Stimulated activated CD4-positive, alpha-beta T cell treated with anti-CD3 and anti-CD28 coated beads, TNF-alpha, amount 100 ng/mL, for 4 hours (primary cell): Measurements from ENCODE around the gene DAGLA.

Experiments
- DNase-seq, 3 experiments: peaks; one replicate each; pipeline ENCODE4 v3.0.0-alpha.2; 2020; ENCODE audit warnings: low read depth in 3 of 3

DAGLA gene

GRCh38 chr11:61709572-61709971 is 29.4 kb downstream of the DAGLA start:
- DNase-seq = no peak

GRCh38 chr11:61710019-61710418 is 29.8 kb downstream of the DAGLA start:
- DNase-seq = no peak

GRCh38 chr11:61711037-61711436 is 30.8 kb downstream of the DAGLA start:
- no peak for DNase-seq

GRCh38 chr11:61711498-61711897 is 31.3 kb downstream of the DAGLA start:
- no peak for DNase-seq

GRCh38 chr11:61712314-61712713 is 32.1 kb downstream of the DAGLA start:
- DNase-seq = no peak

GRCh38 chr11:61712846-61713245 is 32.7 kb downstream of the DAGLA start:
- no peak for DNase-seq

- no peak for DNase-seq
These were observed 33.3 kb downstream of the DAGLA start for GRCh38 chr11:61713464-61713863.

GRCh38 chr11:61713906-61714305 is 33.7 kb downstream of the DAGLA start:
- DNase-seq = no peak

GRCh38 chr11:61714316-61714715 is 34.1 kb downstream of the DAGLA start:
- DNase-seq = no peak

GRCh38 chr11:61714916-61715315 is 34.7 kb downstream of the DAGLA start:
- DNase-seq = no peak

GRCh38 chr11:61715867-61716266 is 35.7 kb downstream of the DAGLA start:
- DNase-seq = no peak

- no peak for DNase-seq
These were observed 36.5 kb downstream of the DAGLA start for GRCh38 chr11:61716478-61717285.

GRCh38 chr11:61717286-61718033 is 37.3 kb downstream of the DAGLA start:
- DNase-seq = no peak

GRCh38 chr11:61718046-61718531 is 37.9 kb downstream of the DAGLA start:
- no peak for DNase-seq

GRCh38 chr11:61718621-61719302 is 38.6 kb downstream of the DAGLA start:
- no peak for DNase-seq

- DNase-seq = no peak
These were observed 39.8 kb downstream of the DAGLA start for GRCh38 chr11:61719978-61720377.

- DNase-seq = no peak
These were observed 40.4 kb downstream of the DAGLA start for GRCh38 chr11:61720597-61720996.

GRCh38 chr11:61724437-61724836 is 44.2 kb downstream of the DAGLA start:
- no peak for DNase-seq

GRCh38 chr11:61725781-61726231 is 45.6 kb downstream of the DAGLA start:
- DNase-seq = no peak

GRCh38 chr11:61726775-61727174 is 46.6 kb downstream of the DAGLA start:
- no peak for DNase-seq

- DNase-seq = no peak
These were observed 47.2 kb downstream of the DAGLA start for GRCh38 chr11:61727401-61727811.
